Measurements from ENCODE around the gene PLA2G10.
A peak's percentile ranks its signal among the peaks of the same experiment; 100 is the strongest.
"Not testable (repeated sequence)": the region's sequence is repeated elsewhere in the genome, so short reads cannot be mapped to it uniquely, and the experiment has no call there.

Gene PLA2G10

GRCh38 chr16:14667347-14668266, 26.5 kb downstream of the PLA2G10 start:
- DNase-seq (ENCODE audit: low read depth in 2 of 2): no peak

GRCh38 chr16:14658063-14658462, 36.0 kb downstream of the PLA2G10 start:
- DNase-seq (ENCODE audit: low read depth in 2 of 2): no peak

GRCh38 chr16:14652726-14653125, 41.4 kb downstream of the PLA2G10 start:
- no peak for DNase-seq (ENCODE audit: low read depth in 2 of 2)

GRCh38 chr16:14650629-14651028, 43.5 kb downstream of the PLA2G10 start:
- DNase-seq (ENCODE audit: low read depth in 2 of 2): no peak

- DNase-seq (ENCODE audit: low read depth in 2 of 2): no peak
Observed at GRCh38 chr16:14649816-14650215, 44.3 kb downstream of the PLA2G10 start.

GRCh38 chr16:14641926-14642325, 52.2 kb downstream of the PLA2G10 start:
- DNase-seq (ENCODE audit: low read depth in 2 of 2): no peak

- no peak for DNase-seq (ENCODE audit: low read depth in 2 of 2)
Observed at GRCh38 chr16:14641206-14641605, 52.9 kb downstream of the PLA2G10 start.

- no peak for DNase-seq (ENCODE audit: low read depth in 2 of 2)
Observed at GRCh38 chr16:14640538-14640937, 53.6 kb downstream of the PLA2G10 start.

GRCh38 chr16:14636951-14637240, 57.2 kb downstream of the PLA2G10 start:
- DNase-seq (ENCODE audit: low read depth in 2 of 2): not testable (repeated sequence)

GRCh38 chr16:14636179-14636950, 57.7 kb downstream of the PLA2G10 start:
- not testable (repeated sequence) for DNase-seq (ENCODE audit: low read depth in 2 of 2)

GRCh38 chr16:14635395-14636165, 58.5 kb downstream of the PLA2G10 start:
- no peak for DNase-seq (ENCODE audit: low read depth in 2 of 2)

GRCh38 chr16:14634389-14634725, 59.8 kb downstream of the PLA2G10 start:
- DNase-seq (ENCODE audit: low read depth in 2 of 2): no peak

- DNase-seq (ENCODE audit: low read depth in 2 of 2): peak; percentile 99
Observed at GRCh38 chr16:14632693-14633569, 61.2 kb downstream of the PLA2G10 start, which contains the start of gene BFAR. Gene BFAR, plus strand, starts transcription at chr16:14632951. Its CDS starts 11,396 bp downstream, at chr16:14644347.

GRCh38 chr16:14630620-14631330, 63.3 kb downstream of the PLA2G10 start:
- not testable (repeated sequence) for DNase-seq (ENCODE audit: low read depth in 2 of 2)

GRCh38 chr16:14629919-14630619, 64.0 kb downstream of the PLA2G10 start, which contains the start of gene PARN:
Gene PARN, minus strand, starts transcription at chr16:14630260. Its CDS starts 135 bp downstream, at chr16:14630125.
- peak; percentile 94 to 96 for DNase-seq (ENCODE audit: low read depth in 2 of 2)

- no peak for DNase-seq (ENCODE audit: low read depth in 2 of 2)
Observed at GRCh38 chr16:14629612-14629918, 64.5 kb downstream of the PLA2G10 start.

- no peak for DNase-seq (ENCODE audit: low read depth in 2 of 2)
Observed at GRCh38 chr16:14628806-14629611, 65.1 kb downstream of the PLA2G10 start.

GRCh38 chr16:14627078-14627477, 67.0 kb downstream of the PLA2G10 start:
- no peak for DNase-seq (ENCODE audit: low read depth in 2 of 2)
